ENCODE results near the gene NUDT7. TPM values are rescaled to one million over a fixed set of nuclear protein-coding genes. Genes with fewer than 3 reads are reported as not detected.

NUDT7 gene
- polyA plus RNA-seq (ENCODE audit: insufficient read length in 4 of 4): 10 to 100 TPM in 3 of 4 donors, 1 to 10 TPM in 1; 5.4 to 13.2 (median 10.9) TPM

- peak; percentile 90 to 92 (median 90) for DNase-seq (ENCODE audit: low read depth in 4 of 4, low spot score in 3 of 4)
Measured at GRCh38 chr16:77722309-77723107, at the start of gene NUDT7. Gene NUDT7, plus strand, starts transcription at chr16:77722514. Its CDS starts 69 bp downstream, at chr16:77722583.

GRCh38 chr16:77674888-77675287, 47.4 kb upstream of the NUDT7 start:
- DNase-seq (ENCODE audit: low read depth in 4 of 4, low spot score in 3 of 4): no peak

GRCh38 chr16:77675464-77676324, 46.6 kb upstream of the NUDT7 start:
- peak; percentile 33 to 62 (median 52) for DNase-seq (ENCODE audit: low read depth in 4 of 4, low spot score in 3 of 4)

GRCh38 chr16:77677129-77677528, 45.2 kb upstream of the NUDT7 start:
- DNase-seq (ENCODE audit: low read depth in 4 of 4, low spot score in 3 of 4): no peak

- DNase-seq (ENCODE audit: low read depth in 4 of 4, low spot score in 3 of 4): no peak
Measured at GRCh38 chr16:77679391-77679790, 42.9 kb upstream of the NUDT7 start.

GRCh38 chr16:77679901-77680300, 42.4 kb upstream of the NUDT7 start:
- no peak for DNase-seq (ENCODE audit: low read depth in 4 of 4, low spot score in 3 of 4)

- DNase-seq (ENCODE audit: low read depth in 4 of 4, low spot score in 3 of 4): no peak
Measured at GRCh38 chr16:77680496-77680895, 41.8 kb upstream of the NUDT7 start.

- DNase-seq (ENCODE audit: low read depth in 4 of 4, low spot score in 3 of 4): no peak
Measured at GRCh38 chr16:77682586-77682985, 39.7 kb upstream of the NUDT7 start.

GRCh38 chr16:77683397-77684180, 38.7 kb upstream of the NUDT7 start:
- DNase-seq (ENCODE audit: low read depth in 4 of 4, low spot score in 3 of 4): no peak

GRCh38 chr16:77684181-77684526, 38.2 kb upstream of the NUDT7 start:
- no peak for DNase-seq (ENCODE audit: low read depth in 4 of 4, low spot score in 3 of 4)

GRCh38 chr16:77686385-77686784, 35.9 kb upstream of the NUDT7 start:
- DNase-seq (ENCODE audit: low read depth in 4 of 4, low spot score in 3 of 4): no peak

GRCh38 chr16:77689971-77690370, 32.3 kb upstream of the NUDT7 start:
- no peak for DNase-seq (ENCODE audit: low read depth in 4 of 4, low spot score in 3 of 4)

- no peak for DNase-seq (ENCODE audit: low read depth in 4 of 4, low spot score in 3 of 4)
Measured at GRCh38 chr16:77690416-77690815, 31.9 kb upstream of the NUDT7 start.

GRCh38 chr16:77692612-77693011, 29.7 kb upstream of the NUDT7 start:
- DNase-seq (ENCODE audit: low read depth in 4 of 4, low spot score in 3 of 4): no peak

- no peak for DNase-seq (ENCODE audit: low read depth in 4 of 4, low spot score in 3 of 4)
Measured at GRCh38 chr16:77696149-77696548, 26.2 kb upstream of the NUDT7 start.

- DNase-seq (ENCODE audit: low read depth in 4 of 4, low spot score in 3 of 4): no peak
Measured at GRCh38 chr16:77700846-77701245, 21.5 kb upstream of the NUDT7 start.

GRCh38 chr16:77705351-77705750, 17.0 kb upstream of the NUDT7 start:
- no peak for DNase-seq (ENCODE audit: low read depth in 4 of 4, low spot score in 3 of 4)

- no peak for DNase-seq (ENCODE audit: low read depth in 4 of 4, low spot score in 3 of 4)
Measured at GRCh38 chr16:77711179-77711578, 11.1 kb upstream of the NUDT7 start.

GRCh38 chr16:77711775-77712174, 10.5 kb upstream of the NUDT7 start:
- DNase-seq (ENCODE audit: low read depth in 4 of 4, low spot score in 3 of 4): no peak

- DNase-seq (ENCODE audit: low read depth in 4 of 4, low spot score in 3 of 4): no peak
Measured at GRCh38 chr16:77715145-77715544, 7.2 kb upstream of the NUDT7 start.

GRCh38 chr16:77721752-77722308, 484 bp upstream of the NUDT7 start:
- no peak for DNase-seq (ENCODE audit: low read depth in 4 of 4, low spot score in 3 of 4)
